Endothelial cell of hepatic sinusoid (primary cell): Measurements from ENCODE around the gene PRKCE.
"Not testable (repeated sequence)": the region's sequence is repeated elsewhere in the genome, so short reads cannot be mapped to it uniquely, and the experiment has no call there.

ENCODE experiments used
- in situ Hi-C: cut with HindIII; loops from 2 replicates; pipeline ENCODE4 v1.10.0; 2017; ENCODE audit warnings: low sequenced_read_pairs

The PRKCE gene

GRCh38 chr2:45692566-45692965 is 41.1 kb downstream of the PRKCE start:
- in situ Hi-C loops: loop anchor here (5.0 kb wide), 1 partner anchor 35 kb away; no protein-coding TSS in a partner anchor

- in situ Hi-C loops: not testable (repeated sequence)
Measured at GRCh38 chr2:45695480-45696007, 44.1 kb downstream of the PRKCE start.

- in situ Hi-C loops: no loop called here
Measured at GRCh38 chr2:45696708-45697107, 45.2 kb downstream of the PRKCE start.

- in situ Hi-C loops: no loop called here
Measured at GRCh38 chr2:45697190-45697589, 45.7 kb downstream of the PRKCE start.

GRCh38 chr2:45698554-45698953 is 47.1 kb downstream of the PRKCE start:
- in situ Hi-C loops: no loop called here

GRCh38 chr2:45699032-45699658 is 47.7 kb downstream of the PRKCE start:
- in situ Hi-C loops: no loop called here

- in situ Hi-C loops: no loop called here
Measured at GRCh38 chr2:45700407-45701013, 49.0 kb downstream of the PRKCE start.

- in situ Hi-C loops: loop anchor here (5.0 kb wide), 2 partner anchors 48 to 62 kb away; no protein-coding TSS in a partner anchor
Measured at GRCh38 chr2:45705233-45705632, 53.8 kb downstream of the PRKCE start.

GRCh38 chr2:45706033-45706432 is 54.6 kb downstream of the PRKCE start:
- in situ Hi-C loops: loop anchor here (5.0 kb wide), 2 partner anchors 49 to 61 kb away; no protein-coding TSS in a partner anchor

- in situ Hi-C loops: loop anchor here (5.0 kb wide), 2 partner anchors 50 to 60 kb away; no protein-coding TSS in a partner anchor
Measured at GRCh38 chr2:45707006-45707405, 55.5 kb downstream of the PRKCE start.

- in situ Hi-C loops: loop anchor here (5.0 kb wide), 2 partner anchors 50 to 60 kb away; no protein-coding TSS in a partner anchor
Measured at GRCh38 chr2:45707661-45708060, 56.2 kb downstream of the PRKCE start.

GRCh38 chr2:45708501-45708900 is 57.0 kb downstream of the PRKCE start:
- in situ Hi-C loops: loop anchor here (5.0 kb wide), 2 partner anchors 51 to 59 kb away; no protein-coding TSS in a partner anchor

GRCh38 chr2:45709137-45709536 is 57.7 kb downstream of the PRKCE start:
- in situ Hi-C loops: loop anchor here (5.0 kb wide), 2 partner anchors 52 to 58 kb away; no protein-coding TSS in a partner anchor

- in situ Hi-C loops: no loop called here
Measured at GRCh38 chr2:45710468-45710867, 59.0 kb downstream of the PRKCE start.

- in situ Hi-C loops: no loop called here
Measured at GRCh38 chr2:45711224-45711623, 59.7 kb downstream of the PRKCE start.

GRCh38 chr2:45712570-45712969 is 61.1 kb downstream of the PRKCE start:
- in situ Hi-C loops: no loop called here

GRCh38 chr2:45713136-45713535 is 61.7 kb downstream of the PRKCE start:
- in situ Hi-C loops: no loop called here

GRCh38 chr2:45713591-45713990 is 62.1 kb downstream of the PRKCE start:
- in situ Hi-C loops: no loop called here

- in situ Hi-C loops: no loop called here
Measured at GRCh38 chr2:45714679-45715078, 63.2 kb downstream of the PRKCE start.

GRCh38 chr2:45715601-45716379 is 64.3 kb downstream of the PRKCE start:
- in situ Hi-C loops: no loop called here

- in situ Hi-C loops: not testable (repeated sequence)
Measured at GRCh38 chr2:45716432-45716831, 65.0 kb downstream of the PRKCE start.
